K562 (cell line): ENCODE data around the gene SOSTDC1.

Experiments used
- ELF4 ChIP-seq: fragments of 450-650 bp; formaldehyde crosslinking; IDR thresholded peaks from 2 replicates; pipeline ENCODE4 v1.4.0; 2022; ENCODE audit warnings: missing genetic modification characterization
- ERF ChIP-seq: fragments of 450-650 bp; formaldehyde crosslinking; IDR thresholded peaks from 2 replicates; pipeline ENCODE4 v1.4.0; 2020; ENCODE audit warnings: mild to moderate bottlenecking, mixed read lengths
- HIVEP1 ChIP-seq: fragments of 250-450 bp; sonication (Bioruptor Pico); IDR thresholded peaks from 2 replicates; pipeline ENCODE4 v1.4.0; 2020; ENCODE audit warnings: mild to moderate bottlenecking
- NFIC ChIP-seq: fragments of 450-650 bp; IDR thresholded peaks from 2 replicates; pipeline ENCODE4 v1.6.1; 2017; ENCODE audit warnings: mild to moderate bottlenecking, inconsistent platforms
- REST ChIP-seq, 2 experiments: fragments of 450-650 bp; formaldehyde crosslinking in 1 of 2; IDR thresholded peaks; 2 replicates each; pipeline versions ENCODE4 v1.4.0 to v1.6.1; 2014 to 2020; ENCODE audit warnings: mild to moderate bottlenecking in 2 of 2, borderline replicate concordance in 1 of 2, low read depth in 1 of 2
- YY1 ChIP-seq, 3 experiments: IDR thresholded peaks; 2 replicates each; pipeline ENCODE4 v1.6.1; 2011; ENCODE audit warnings: low read length in 2 of 3, mild to moderate bottlenecking in 2 of 3, moderate library complexity in 2 of 3, borderline replicate concordance in 1 of 3, control low read depth in 1 of 3, low read depth in 1 of 3; ENCODE audit not compliant: insufficient read depth in 3 of 3, insufficient replicate concordance in 2 of 3, control insufficient read depth in 1 of 3, insufficient read length in 1 of 3; ENCODE audit errors: extremely low read depth in 1 of 3
- ZNF274 ChIP-seq: IDR thresholded peaks from 2 replicates; pipeline ENCODE4 v1.6.1; 2011; ENCODE audit warnings: low read depth, mild to moderate bottlenecking, low read length, moderate library complexity, borderline replicate concordance
- ZNF384 ChIP-seq: IDR thresholded peaks from 2 replicates; pipeline ENCODE4 v1.6.1; 2012; ENCODE audit warnings: low read depth, low read length, improper control_type of control experiment
- TF ChIP-seq, protein P1 (sequence below): sonication (generic); formaldehyde crosslinking; IDR thresholded peaks from 2 replicates; pipeline ENCODE4 v1.8.1; 2023; ENCODE audit warnings: missing genetic modification reagents, mild to moderate bottlenecking, borderline replicate concordance
- TF ChIP-seq, protein P2 (sequence below): sonication (generic); formaldehyde crosslinking; IDR thresholded peaks from 2 replicates; pipeline ENCODE4 v1.8.0; 2022; ENCODE audit warnings: mild to moderate bottlenecking, missing genetic modification reagents

DNA sequence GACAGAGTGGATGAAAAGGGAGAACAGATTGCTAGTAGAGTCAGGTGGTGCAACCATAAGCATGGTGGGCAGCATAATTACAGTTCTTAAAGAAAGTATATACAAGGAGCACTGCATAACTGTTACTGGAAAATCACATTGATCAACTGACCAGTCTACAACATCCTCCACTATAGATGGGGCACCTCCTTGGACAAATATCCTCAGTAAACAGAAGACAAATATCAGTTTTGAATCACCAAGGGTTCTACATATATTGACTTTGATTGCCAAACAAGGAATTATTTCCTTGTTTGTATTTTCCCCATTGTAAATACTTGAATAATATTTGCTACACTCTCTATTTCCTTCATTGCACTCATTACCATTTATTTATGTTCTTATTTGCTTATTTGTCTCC is 26.6 kb downstream of the SOSTDC1 start:
- TF ChIP-seq ELF4 (CRISPR knock-in tag): no peak
- TF ChIP-seq ZNF384: no peak
- no peak for TF ChIP-seq REST (IDR thresholded peaks at IDR 0.05; ENCODE audit: borderline replicate concordance)
- no peak for TF ChIP-seq REST (CRISPR knock-in tag; IDR thresholded peaks at IDR 0.05; ENCODE audit: low read depth)
- TF ChIP-seq, protein P1, sequence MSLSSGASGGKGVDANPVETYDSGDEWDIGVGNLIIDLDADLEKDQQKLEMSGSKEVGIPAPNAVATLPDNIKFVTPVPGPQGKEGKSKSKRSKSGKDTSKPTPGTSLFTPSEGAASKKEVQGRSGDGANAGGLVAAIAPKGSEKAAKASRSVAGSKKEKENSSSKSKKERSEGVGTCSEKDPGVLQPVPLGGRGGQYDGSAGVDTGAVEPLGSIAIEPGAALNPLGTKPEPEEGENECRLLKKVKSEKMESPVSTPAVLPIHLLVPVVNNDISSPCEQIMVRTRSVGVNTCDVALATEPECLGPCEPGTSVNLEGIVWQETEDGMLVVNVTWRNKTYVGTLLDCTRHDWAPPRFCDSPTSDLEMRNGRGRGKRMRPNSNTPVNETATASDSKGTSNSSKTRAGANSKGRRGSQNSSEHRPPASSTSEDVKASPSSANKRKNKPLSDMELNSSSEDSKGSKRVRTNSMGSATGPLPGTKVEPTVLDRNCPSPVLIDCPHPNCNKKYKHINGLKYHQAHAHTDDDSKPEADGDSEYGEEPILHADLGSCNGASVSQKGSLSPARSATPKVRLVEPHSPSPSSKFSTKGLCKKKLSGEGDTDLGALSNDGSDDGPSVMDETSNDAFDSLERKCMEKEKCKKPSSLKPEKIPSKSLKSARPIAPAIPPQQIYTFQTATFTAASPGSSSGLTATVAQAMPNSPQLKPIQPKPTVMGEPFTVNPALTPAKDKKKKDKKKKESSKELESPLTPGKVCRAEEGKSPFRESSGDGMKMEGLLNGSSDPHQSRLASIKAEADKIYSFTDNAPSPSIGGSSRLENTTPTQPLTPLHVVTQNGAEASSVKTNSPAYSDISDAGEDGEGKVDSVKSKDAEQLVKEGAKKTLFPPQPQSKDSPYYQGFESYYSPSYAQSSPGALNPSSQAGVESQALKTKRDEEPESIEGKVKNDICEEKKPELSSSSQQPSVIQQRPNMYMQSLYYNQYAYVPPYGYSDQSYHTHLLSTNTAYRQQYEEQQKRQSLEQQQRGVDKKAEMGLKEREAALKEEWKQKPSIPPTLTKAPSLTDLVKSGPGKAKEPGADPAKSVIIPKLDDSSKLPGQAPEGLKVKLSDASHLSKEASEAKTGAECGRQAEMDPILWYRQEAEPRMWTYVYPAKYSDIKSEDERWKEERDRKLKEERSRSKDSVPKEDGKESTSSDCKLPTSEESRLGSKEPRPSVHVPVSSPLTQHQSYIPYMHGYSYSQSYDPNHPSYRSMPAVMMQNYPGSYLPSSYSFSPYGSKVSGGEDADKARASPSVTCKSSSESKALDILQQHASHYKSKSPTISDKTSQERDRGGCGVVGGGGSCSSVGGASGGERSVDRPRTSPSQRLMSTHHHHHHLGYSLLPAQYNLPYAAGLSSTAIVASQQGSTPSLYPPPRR (CRISPR knock-in tag): no peak
- no peak for TF ChIP-seq YY1 (IDR thresholded peaks at IDR 0.05; ENCODE audit: borderline replicate concordance in 1 of 3, control insufficient read depth in 1 of 3, extremely low read depth in 1 of 3, insufficient read depth in 3 of 3, insufficient read length in 1 of 3, insufficient replicate concordance in 2 of 3, low read depth in 1 of 3, low read length in 2 of 3)
- no peak for TF ChIP-seq NFIC
- no peak for TF ChIP-seq HIVEP1 (CRISPR knock-in tag)
- TF ChIP-seq, protein P2, sequence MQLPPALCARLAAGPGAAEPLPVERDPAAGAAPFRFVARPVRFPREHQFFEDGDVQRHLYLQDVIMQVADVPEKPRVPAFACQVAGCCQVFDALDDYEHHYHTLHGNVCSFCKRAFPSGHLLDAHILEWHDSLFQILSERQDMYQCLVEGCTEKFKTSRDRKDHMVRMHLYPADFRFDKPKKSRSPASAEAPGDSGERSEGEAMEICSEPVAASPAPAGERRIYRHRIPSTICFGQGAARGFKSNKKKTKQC (CRISPR knock-in tag): no peak
- TF ChIP-seq ERF: no peak
- TF ChIP-seq ZNF274: no peak
